ENCODE results near the gene PHEX. TPM values are rescaled to one million over a fixed set of nuclear protein-coding genes. Genes with fewer than 3 reads are reported as not detected.

PHEX gene
- polyA plus RNA-seq, 1 donor from 2014 or later: 0.59 TPM

GRCh38 chrX:22105231-22105630, 73.1 kb downstream of the PHEX start:
- Histone ChIP-seq H3K4me2 (ENCODE audit: low read length) (no peak overlapping the region), H3K4me3 (ENCODE audit: low read length) (no peak overlapping the region)

DNA sequence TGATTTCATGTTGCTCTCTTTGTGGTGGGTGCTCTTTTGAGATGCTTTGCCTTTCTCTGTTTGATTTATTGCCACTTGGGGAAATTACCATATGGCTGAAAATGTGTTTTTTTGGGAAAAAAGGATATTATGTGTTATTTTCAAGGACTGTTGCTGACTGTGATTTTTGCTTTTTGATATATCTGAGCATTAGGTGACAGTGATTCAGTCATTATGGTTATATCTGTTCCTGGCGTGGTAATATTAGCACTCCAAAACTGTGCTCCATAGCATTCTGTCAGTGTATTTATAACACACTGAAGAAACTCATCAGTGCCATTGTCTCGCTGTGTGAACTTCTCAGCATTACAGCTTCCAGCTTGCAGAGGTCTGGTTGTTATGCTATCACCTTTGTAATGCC, 73.8 kb downstream of the PHEX start:
- no peak overlapping the region for H2AFZ ChIP-seq (ENCODE audit: low read depth, low read length)
- H3K4me3 ChIP-seq (ENCODE audit: low read length): no peak overlapping the region
- TF ChIP-seq MXI1 (conservative IDR thresholded peaks at IDR 0.05; ENCODE audit: poor library complexity, severe bottlenecking) (no peak), SMC3 (conservative IDR thresholded peaks at IDR 0.05; ENCODE audit: poor library complexity) (no peak), TAF1 (IDR thresholded peaks at IDR 0.05; ENCODE audit: low read depth) (no peak), EZH2 (IDR thresholded peaks at IDR 0.05; ENCODE audit: borderline replicate concordance, insufficient read depth, low read length, poor library complexity, severe bottlenecking) (no peak), EP300 (conservative IDR thresholded peaks at IDR 0.05; ENCODE audit: poor library complexity, severe bottlenecking) (no peak), RAD21 (conservative IDR thresholded peaks at IDR 0.05) (no peak), POLR2AphosphoS5 (IDR thresholded peaks at IDR 0.05) (no peak)
- TF ChIP-seq, protein P1, sequence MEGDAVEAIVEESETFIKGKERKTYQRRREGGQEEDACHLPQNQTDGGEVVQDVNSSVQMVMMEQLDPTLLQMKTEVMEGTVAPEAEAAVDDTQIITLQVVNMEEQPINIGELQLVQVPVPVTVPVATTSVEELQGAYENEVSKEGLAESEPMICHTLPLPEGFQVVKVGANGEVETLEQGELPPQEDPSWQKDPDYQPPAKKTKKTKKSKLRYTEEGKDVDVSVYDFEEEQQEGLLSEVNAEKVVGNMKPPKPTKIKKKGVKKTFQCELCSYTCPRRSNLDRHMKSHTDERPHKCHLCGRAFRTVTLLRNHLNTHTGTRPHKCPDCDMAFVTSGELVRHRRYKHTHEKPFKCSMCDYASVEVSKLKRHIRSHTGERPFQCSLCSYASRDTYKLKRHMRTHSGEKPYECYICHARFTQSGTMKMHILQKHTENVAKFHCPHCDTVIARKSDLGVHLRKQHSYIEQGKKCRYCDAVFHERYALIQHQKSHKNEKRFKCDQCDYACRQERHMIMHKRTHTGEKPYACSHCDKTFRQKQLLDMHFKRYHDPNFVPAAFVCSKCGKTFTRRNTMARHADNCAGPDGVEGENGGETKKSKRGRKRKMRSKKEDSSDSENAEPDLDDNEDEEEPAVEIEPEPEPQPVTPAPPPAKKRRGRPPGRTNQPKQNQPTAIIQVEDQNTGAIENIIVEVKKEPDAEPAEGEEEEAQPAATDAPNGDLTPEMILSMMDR (IDR thresholded peaks at IDR 0.05; ENCODE audit: poor library complexity, severe bottlenecking): no peak
- TF ChIP-seq, protein P2, sequence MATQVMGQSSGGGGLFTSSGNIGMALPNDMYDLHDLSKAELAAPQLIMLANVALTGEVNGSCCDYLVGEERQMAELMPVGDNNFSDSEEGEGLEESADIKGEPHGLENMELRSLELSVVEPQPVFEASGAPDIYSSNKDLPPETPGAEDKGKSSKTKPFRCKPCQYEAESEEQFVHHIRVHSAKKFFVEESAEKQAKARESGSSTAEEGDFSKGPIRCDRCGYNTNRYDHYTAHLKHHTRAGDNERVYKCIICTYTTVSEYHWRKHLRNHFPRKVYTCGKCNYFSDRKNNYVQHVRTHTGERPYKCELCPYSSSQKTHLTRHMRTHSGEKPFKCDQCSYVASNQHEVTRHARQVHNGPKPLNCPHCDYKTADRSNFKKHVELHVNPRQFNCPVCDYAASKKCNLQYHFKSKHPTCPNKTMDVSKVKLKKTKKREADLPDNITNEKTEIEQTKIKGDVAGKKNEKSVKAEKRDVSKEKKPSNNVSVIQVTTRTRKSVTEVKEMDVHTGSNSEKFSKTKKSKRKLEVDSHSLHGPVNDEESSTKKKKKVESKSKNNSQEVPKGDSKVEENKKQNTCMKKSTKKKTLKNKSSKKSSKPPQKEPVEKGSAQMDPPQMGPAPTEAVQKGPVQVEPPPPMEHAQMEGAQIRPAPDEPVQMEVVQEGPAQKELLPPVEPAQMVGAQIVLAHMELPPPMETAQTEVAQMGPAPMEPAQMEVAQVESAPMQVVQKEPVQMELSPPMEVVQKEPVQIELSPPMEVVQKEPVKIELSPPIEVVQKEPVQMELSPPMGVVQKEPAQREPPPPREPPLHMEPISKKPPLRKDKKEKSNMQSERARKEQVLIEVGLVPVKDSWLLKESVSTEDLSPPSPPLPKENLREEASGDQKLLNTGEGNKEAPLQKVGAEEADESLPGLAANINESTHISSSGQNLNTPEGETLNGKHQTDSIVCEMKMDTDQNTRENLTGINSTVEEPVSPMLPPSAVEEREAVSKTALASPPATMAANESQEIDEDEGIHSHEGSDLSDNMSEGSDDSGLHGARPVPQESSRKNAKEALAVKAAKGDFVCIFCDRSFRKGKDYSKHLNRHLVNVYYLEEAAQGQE (IDR thresholded peaks at IDR 0.05; ENCODE audit: borderline replicate concordance): no peak

More at GRCh38 chrX:22105231-22105630, 73.1 kb downstream of the PHEX start:
- H2AFZ ChIP-seq (ENCODE audit: low read depth, low read length): no peak overlapping the region
- no peaks in the 10 kb centered on the region for H3K9me3 ChIP-seq (ENCODE audit: low read length)
- no peaks in the 10 kb centered on the region for H3K79me2 ChIP-seq (replicated peaks; ENCODE audit: insufficient read depth, low read length)
- H3K27me3 ChIP-seq (ENCODE audit: insufficient read depth, low read depth, low read length): no peaks in the 10 kb centered on the region
- H4K20me1 ChIP-seq (ENCODE audit: insufficient read depth): no peaks in the 10 kb centered on the region
- no peaks in the 10 kb centered on the region for H3K36me3 ChIP-seq (ENCODE audit: insufficient read depth, low read length)
- TF ChIP-seq MXI1 (conservative IDR thresholded peaks at IDR 0.05; ENCODE audit: poor library complexity, severe bottlenecking) (no peak), SMC3 (conservative IDR thresholded peaks at IDR 0.05; ENCODE audit: poor library complexity) (no peak), TAF1 (IDR thresholded peaks at IDR 0.05; ENCODE audit: low read depth) (no peak), POLR2AphosphoS5 (IDR thresholded peaks at IDR 0.05) (no peak), EZH2 (IDR thresholded peaks at IDR 0.05; ENCODE audit: borderline replicate concordance, insufficient read depth, low read length, poor library complexity, severe bottlenecking) (no peak), EP300 (conservative IDR thresholded peaks at IDR 0.05; ENCODE audit: poor library complexity, severe bottlenecking) (no peak), RAD21 (conservative IDR thresholded peaks at IDR 0.05) (no peak)
- TF ChIP-seq, protein P2 (IDR thresholded peaks at IDR 0.05; ENCODE audit: borderline replicate concordance): no peak
- TF ChIP-seq, protein P1 (IDR thresholded peaks at IDR 0.05; ENCODE audit: poor library complexity, severe bottlenecking): no peak
- no peak overlapping the region for H3K9ac ChIP-seq (ENCODE audit: low read length)
- no peak overlapping the region for H3K27ac ChIP-seq (ENCODE audit: low read length)
- no peaks in the 10 kb centered on the region for H3K9me2 ChIP-seq (ENCODE audit: insufficient read depth, low read length)
- no peaks in the 10 kb centered on the region for H3F3A ChIP-seq (ENCODE audit: insufficient read depth, low read length, poor library complexity, severe bottlenecking)

More for the DNA sequence above, 73.8 kb downstream of the PHEX start:
- H3K27me3 ChIP-seq (ENCODE audit: insufficient read depth, low read depth, low read length): no peaks in the 10 kb centered on the region
- peak overlapping the region; percentile 20 for H3K27ac ChIP-seq (ENCODE audit: low read length)
- no peak overlapping the region for H3K9ac ChIP-seq (ENCODE audit: low read length)
- H3K4me2 ChIP-seq (ENCODE audit: low read length): no peak overlapping the region
- H4K20me1 ChIP-seq (ENCODE audit: insufficient read depth): no peaks in the 10 kb centered on the region
- no peaks in the 10 kb centered on the region for H3K36me3 ChIP-seq (ENCODE audit: insufficient read depth, low read length)
- no peaks in the 10 kb centered on the region for H3F3A ChIP-seq (ENCODE audit: insufficient read depth, low read length, poor library complexity, severe bottlenecking)
- H3K9me3 ChIP-seq (ENCODE audit: low read length): no peaks in the 10 kb centered on the region
- no peaks in the 10 kb centered on the region for H3K79me2 ChIP-seq (replicated peaks; ENCODE audit: insufficient read depth, low read length)
- no peaks in the 10 kb centered on the region for H3K9me2 ChIP-seq (ENCODE audit: insufficient read depth, low read length)
